ENCODE data around the gene CHD6.
"Not testable (repeated sequence)": the region's sequence is repeated elsewhere in the genome, so short reads cannot be mapped to it uniquely, and the experiment has no call there.

The CHD6 gene

GRCh38 chr20:41540918-41541317, 77.3 kb downstream of the CHD6 start:
- no peak for DNase-seq (ENCODE audit: low read depth)

- DNase-seq (ENCODE audit: low read depth) = no peak
Measured at GRCh38 chr20:41540459-41540858, 77.7 kb downstream of the CHD6 start.

GRCh38 chr20:41538810-41539596, 79.2 kb downstream of the CHD6 start:
- DNase-seq (ENCODE audit: low read depth) = no peak

GRCh38 chr20:41537865-41538264, 80.3 kb downstream of the CHD6 start:
- no peak for DNase-seq (ENCODE audit: low read depth)

- not testable (repeated sequence) for DNase-seq (ENCODE audit: low read depth)
Measured at GRCh38 chr20:41535551-41535950, 82.6 kb downstream of the CHD6 start.

- DNase-seq (ENCODE audit: low read depth) = no peak
Measured at GRCh38 chr20:41534842-41535241, 83.3 kb downstream of the CHD6 start.

- no peak for DNase-seq (ENCODE audit: low read depth)
Measured at GRCh38 chr20:41534170-41534569, 84.0 kb downstream of the CHD6 start.

- DNase-seq (ENCODE audit: low read depth) = no peak
Measured at GRCh38 chr20:41533537-41534136, 84.5 kb downstream of the CHD6 start.

GRCh38 chr20:41532935-41533334, 85.2 kb downstream of the CHD6 start:
- DNase-seq (ENCODE audit: low read depth) = no peak

- DNase-seq (ENCODE audit: low read depth) = no peak
Measured at GRCh38 chr20:41531518-41532275, 86.5 kb downstream of the CHD6 start.

GRCh38 chr20:41530923-41531322, 87.3 kb downstream of the CHD6 start:
- DNase-seq (ENCODE audit: low read depth) = no peak

- no peak for DNase-seq (ENCODE audit: low read depth)
Measured at GRCh38 chr20:41526327-41526726, 91.8 kb downstream of the CHD6 start.

- no peak for DNase-seq (ENCODE audit: low read depth)
Measured at GRCh38 chr20:41524980-41525613, 93.1 kb downstream of the CHD6 start.

GRCh38 chr20:41523857-41524256, 94.3 kb downstream of the CHD6 start:
- DNase-seq (ENCODE audit: low read depth) = no peak

- DNase-seq (ENCODE audit: low read depth) = no peak
Measured at GRCh38 chr20:41513829-41514228, 104.3 kb downstream of the CHD6 start.

GRCh38 chr20:41512624-41513023, 105.6 kb downstream of the CHD6 start:
- DNase-seq (ENCODE audit: low read depth) = no peak

- DNase-seq (ENCODE audit: low read depth) = no peak
Measured at GRCh38 chr20:41510847-41511450, 107.2 kb downstream of the CHD6 start.

GRCh38 chr20:41510224-41510623, 108.0 kb downstream of the CHD6 start:
- DNase-seq (ENCODE audit: low read depth) = no peak

- no peak for DNase-seq (ENCODE audit: low read depth)
Measured at GRCh38 chr20:41509316-41510200, 108.6 kb downstream of the CHD6 start.

- no peak for DNase-seq (ENCODE audit: low read depth)
Measured at GRCh38 chr20:41508335-41508734, 109.8 kb downstream of the CHD6 start.

GRCh38 chr20:41507851-41508250, 110.3 kb downstream of the CHD6 start:
- no peak for DNase-seq (ENCODE audit: low read depth)
